ENCODE data around the gene C10orf67.

DNA sequence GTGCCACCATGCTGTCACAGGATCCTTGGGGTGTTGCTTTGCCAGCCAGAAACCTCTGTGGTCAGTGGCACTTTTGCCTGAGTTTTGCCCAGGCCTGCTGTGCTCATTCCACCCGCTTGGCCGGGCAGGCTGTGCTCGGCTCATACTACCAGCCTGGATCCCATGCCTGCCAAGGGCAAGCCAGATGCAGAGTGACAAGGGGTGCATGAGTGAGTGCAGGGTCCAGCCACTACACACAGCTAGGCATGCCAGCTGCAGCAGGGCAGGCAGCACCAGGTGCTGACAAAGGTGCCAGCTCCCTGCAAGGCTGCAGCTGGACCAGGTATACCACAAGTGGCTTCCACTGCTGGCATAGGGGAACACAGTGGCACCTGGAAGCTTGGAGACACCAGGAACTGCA is 28.6 kb downstream of the C10orf67 start:
- TF ChIP-seq POLR2A (IDR thresholded peaks at IDR 0.05) (no peak), EP300 (IDR thresholded peaks at IDR 0.05) (no peak), POLR2AphosphoS5 (IDR thresholded peaks at IDR 0.05) (no peak)
- TF ChIP-seq, protein P1, sequence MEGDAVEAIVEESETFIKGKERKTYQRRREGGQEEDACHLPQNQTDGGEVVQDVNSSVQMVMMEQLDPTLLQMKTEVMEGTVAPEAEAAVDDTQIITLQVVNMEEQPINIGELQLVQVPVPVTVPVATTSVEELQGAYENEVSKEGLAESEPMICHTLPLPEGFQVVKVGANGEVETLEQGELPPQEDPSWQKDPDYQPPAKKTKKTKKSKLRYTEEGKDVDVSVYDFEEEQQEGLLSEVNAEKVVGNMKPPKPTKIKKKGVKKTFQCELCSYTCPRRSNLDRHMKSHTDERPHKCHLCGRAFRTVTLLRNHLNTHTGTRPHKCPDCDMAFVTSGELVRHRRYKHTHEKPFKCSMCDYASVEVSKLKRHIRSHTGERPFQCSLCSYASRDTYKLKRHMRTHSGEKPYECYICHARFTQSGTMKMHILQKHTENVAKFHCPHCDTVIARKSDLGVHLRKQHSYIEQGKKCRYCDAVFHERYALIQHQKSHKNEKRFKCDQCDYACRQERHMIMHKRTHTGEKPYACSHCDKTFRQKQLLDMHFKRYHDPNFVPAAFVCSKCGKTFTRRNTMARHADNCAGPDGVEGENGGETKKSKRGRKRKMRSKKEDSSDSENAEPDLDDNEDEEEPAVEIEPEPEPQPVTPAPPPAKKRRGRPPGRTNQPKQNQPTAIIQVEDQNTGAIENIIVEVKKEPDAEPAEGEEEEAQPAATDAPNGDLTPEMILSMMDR (IDR thresholded peaks at IDR 0.05) = no peak

Data from gastroesophageal sphincter (tissue), 3 donors.